CD4-positive, alpha-beta T cell treated with Interferon gamma for 1 hour (primary cell): ENCODE results near the gene SH2D3C.

Experiments used
- DNase-seq: peaks from one replicate; pipeline ENCODE4 v3.0.0-alpha.2; 2020

Gene SH2D3C

GRCh38 chr9:127783111-127784008 is 4.9 kb upstream of the SH2D3C start:
- peak; percentile 88 for DNase-seq

- no peak for DNase-seq
Measured at GRCh38 chr9:127781806-127782205, 3.3 kb upstream of the SH2D3C start.

DNA sequence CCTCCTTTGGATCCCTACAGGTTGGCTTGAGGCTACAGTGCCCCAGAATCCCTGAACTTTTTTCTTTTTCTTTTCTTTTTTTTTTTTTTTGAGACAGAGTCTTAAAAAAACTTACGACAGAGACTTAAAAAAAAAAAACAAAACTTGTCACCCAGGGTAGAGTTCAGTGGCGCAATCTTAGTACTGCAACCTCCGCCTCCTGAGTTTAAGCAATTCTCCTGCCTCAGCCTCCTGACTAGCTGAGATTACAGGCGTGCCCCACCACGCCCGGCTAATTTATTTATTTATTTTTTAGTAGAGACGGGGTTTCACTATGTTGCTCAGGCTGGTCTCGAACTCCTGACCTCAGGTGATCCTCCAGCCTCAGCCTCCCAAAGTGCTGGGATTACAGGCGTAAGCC is 2.4 kb upstream of the SH2D3C start:
- peak; percentile 59 for DNase-seq

DNA sequence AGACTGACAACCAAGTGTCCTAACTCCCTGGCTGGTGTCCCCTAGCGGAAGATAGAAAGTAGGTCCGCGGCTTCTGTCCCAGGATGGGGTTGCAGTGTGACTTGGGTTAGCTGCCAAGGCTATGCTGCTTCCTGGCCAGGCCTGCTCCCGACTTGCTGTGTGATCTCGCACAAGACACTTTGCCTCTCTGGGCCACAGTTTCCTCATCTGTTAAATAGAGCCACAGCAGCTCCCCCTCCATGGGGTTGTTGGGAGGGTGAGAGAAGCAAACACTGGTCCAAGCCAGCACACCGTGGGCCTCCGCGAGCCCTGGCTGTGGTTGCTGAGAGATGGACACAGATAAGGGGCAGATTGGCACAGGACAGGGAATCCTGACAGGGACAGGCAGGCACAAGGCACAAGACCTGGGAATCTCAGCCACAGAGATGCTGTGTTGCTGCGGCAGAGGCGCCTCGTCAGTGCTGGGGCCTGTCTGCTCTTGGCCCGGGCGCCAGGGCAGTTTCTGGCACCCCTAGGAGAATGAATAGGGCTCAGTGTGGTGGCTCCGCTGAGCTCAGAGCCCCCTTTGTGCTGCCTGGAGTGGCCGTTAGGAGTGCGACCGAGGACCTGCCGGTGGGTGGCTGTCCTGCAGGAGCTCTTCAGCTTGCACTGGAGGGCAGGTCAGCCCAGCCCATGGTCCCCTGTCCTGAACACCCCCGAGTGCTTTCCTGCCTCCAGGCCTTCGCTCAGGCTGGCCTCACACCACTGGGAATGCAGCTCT is 1.8 kb upstream of the SH2D3C start:
- DNase-seq: no peak

DNA sequence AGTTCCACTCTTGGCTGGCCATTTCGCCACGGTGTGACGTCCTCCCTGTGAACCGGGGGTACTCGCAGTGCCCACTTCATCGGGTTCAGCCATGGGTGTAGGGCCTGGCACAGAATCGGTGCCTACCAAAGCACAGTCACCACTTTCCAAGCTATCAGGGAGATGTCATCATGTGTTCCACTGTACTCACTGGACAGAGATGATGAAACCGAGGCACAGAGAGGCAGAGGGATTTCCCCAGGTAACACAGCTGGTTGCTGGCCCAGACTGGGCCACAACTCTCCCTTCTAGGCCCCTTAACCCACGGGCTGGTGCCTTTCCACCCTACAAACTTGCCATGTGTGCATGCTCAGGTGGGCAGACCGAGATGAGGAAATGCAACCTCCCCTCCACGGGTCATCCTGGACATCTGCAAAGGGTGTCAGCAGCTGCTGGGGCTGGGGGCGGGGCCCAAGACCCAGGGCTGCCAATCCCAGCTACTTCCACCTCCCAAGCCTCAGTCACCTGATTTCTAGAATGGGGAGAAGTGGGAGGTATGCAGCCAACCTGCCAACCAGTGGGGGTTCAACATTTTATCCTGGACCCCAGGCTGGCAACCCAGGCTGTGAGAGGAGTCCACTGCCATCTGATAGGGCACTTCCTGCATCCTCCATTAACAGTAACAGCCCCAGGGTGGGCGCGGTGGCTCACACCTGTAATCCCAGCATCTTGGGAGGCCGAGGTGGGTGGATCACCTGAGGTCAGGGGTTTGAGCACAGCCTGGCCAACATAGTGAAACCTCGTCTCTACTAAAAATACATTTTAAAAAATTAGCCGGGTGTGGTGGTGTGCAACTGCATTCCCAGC is 893 bp upstream of the SH2D3C start:
- DNase-seq: peak; percentile 72

DNA sequence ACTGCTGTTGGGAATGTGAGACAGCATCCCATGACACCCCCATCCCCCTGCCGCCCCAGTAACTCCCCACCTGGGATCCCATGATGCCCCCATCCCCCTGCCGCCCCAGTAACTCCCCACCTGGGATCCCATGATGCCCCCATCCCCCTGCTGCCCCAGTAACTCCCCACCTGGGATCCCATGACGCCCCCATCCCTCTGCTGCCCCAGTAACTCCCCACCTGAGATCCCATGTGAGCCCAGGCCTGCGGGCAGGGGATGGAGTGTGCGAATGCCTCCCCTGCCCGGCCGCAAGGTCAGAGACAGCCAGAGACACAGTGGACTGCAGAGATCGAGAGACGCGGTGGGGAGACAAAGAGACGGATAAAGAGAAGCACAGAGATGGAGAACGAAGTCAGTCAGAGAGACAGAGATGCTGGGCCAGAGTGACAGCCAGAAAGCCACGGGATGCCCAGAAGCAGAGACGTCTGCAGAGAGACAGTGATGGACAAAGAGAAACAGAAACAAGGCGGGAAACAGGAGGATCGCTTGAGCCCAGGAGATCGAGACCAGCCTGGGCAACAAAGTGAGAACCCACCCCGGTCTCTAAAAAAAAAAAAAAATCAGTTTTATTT is 992 bp downstream of the SH2D3C start:
- no peak for DNase-seq

- DNase-seq: no peak
Measured at GRCh38 chr9:127776924-127777289, 1.6 kb downstream of the SH2D3C start.

DNA sequence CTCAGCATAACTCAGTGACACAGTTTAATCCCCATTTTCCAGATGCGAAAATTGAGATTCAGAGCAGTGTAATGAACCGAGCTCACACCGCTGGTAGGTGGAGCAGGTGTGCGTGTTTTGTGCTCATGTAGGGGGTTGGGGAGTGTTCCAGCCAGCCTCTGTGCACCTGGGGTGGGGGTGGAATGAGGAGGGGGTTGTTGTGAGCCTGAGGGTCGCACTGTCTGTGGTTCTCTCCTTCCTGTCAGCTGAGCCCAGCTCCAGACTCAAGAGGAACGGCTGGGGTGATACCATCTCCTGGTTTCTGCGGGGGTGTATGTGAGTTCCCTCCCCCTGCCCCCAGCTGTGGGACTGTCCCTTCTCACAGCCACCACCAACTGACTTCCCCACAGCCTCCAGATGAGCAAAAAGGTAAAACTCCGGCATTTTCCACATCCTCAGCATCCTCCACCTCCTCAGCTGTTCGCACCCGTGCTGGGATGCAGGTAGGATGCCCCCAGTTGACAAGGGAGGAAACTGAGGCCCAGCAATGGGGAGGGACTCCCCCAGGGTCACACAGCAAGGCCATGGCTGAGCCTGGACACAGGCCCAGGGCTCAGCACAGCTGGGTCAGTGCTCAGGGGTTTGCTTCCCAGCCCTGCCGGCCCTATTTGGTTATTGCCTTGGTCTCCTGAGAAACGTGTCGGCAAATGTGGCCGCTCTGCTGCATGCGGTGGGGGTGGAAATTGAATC is 2.1 kb downstream of the SH2D3C start:
- DNase-seq: peak; percentile 84

- DNase-seq: no peak
Measured at GRCh38 chr9:127773981-127774380, 4.5 kb downstream of the SH2D3C start.

GRCh38 chr9:127773272-127773671 is 5.2 kb downstream of the SH2D3C start:
- DNase-seq: no peak

DNA sequence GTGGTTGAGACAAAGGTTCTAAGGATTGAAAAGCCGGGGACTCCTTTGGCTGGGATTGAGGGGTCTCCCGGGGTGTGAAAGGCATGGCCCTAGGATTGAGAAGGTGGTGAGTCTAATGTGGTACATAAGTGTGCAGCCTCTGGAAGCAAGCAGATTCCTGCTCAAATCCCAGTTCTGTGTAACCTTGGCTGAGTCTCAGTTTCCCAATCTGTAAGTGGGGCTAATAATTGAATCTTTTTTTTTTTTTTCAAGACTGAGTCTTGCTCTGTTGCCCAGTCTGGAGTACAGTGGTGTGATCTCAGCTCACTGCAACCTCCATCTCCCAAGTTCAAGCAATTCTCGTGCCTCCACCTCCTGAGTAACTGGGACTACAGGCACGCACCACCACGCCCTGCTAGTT is 5.9 kb downstream of the SH2D3C start:
- DNase-seq: no peak

DNA sequence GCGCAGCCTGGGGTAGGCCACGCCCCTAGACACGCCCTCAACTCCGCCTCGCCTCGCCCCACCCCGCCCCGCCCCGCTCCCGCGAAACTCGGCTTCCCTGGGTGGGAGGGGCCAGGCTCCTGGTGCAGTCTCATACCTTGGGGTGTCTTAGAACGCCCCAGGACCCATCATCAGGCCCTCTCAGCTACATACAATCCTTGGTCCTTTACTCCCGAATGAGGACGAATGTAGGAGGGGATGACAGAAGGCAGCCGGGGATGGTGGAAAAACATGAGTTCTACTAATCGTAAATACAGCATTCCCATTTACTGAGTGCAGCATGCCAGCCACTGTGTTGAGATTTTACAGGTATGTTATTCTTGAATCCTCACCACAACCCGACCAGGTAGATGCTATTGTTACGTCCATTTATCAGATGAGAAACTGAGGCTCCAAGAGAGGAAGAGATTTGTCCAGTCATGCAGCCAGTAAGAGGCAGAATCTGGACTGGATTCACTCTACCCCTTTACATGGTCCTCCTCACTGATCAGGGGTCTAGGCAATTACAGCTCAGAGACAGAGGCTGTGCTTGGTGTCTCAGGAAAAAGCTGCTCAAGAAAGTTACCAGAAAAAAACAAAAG is 6.8 kb downstream of the SH2D3C start:
- DNase-seq: no peak

- peak; percentile 97 for DNase-seq
Measured at GRCh38 chr9:127770905-127771569, 7.4 kb downstream of the SH2D3C start.

DNA sequence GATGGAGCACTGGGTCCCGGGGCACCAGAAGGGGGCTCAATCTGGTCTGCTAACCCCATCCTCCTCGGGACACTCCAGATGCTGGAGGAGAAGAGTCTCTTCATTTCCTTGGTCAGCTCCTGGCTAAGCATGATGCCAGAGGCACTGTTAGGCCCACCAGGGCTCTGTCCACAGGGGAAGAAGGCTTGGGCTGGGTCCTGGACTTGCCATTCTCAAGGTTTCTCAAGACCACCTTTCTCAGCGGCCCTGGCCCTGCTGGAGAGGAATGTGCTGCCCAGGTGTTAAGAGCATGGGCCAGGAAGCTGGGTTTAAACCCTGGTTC is 7.9 kb downstream of the SH2D3C start:
- no peak for DNase-seq

DNA sequence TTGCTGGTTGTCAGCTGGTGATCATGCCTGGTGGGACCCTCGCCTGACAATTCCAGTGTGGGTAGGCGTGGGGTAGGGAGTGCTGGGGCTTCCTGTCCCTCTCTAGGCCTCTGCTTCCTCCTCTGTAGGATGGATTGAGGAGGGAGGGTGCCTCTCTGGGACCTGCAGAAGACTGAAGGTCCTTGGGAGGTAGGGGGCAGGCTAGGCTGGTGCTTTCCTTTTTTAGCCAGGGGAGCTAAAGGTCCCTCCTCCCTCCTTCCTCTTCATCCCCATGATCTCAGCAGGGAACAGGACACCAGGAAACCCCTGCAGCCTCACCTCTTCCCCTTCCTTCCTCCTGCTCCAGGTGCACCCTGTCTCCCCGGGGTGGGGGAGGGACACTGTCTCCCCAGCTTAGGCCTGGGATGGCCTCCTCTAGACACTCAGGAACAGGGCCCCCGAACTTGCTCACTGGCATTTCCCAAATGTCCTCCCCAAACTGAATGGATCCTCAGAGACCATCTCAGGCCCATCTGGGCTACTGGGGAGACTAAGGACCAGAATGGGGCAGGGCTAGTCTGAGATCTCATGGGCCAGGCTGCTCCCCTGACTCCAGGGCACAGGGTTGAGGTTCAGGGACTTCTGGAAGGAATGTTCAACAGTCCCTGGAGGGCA is 8.4 kb downstream of the SH2D3C start:
- no peak for DNase-seq

DNA sequence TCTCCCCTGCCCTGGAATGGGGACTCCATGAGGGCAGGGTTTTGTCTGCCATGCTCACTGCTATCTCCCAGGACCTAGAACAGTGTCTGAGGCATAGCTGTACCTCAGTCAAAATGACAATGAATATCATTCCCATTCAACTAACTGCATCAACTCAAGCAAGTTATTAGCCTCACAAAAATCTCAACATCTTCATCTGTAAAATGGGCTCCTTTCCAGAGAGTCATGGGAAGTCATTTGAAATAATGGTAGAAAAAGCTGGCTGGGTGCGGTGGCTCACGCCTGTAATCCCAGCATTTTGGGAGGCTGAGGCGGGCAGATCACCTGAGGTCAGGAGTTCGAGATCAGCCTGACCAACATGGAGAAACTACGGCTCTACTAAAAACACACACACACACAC is 9.4 kb downstream of the SH2D3C start:
- no peak for DNase-seq

GRCh38 chr9:127768698-127769097 is 9.8 kb downstream of the SH2D3C start:
- DNase-seq: no peak

DNA sequence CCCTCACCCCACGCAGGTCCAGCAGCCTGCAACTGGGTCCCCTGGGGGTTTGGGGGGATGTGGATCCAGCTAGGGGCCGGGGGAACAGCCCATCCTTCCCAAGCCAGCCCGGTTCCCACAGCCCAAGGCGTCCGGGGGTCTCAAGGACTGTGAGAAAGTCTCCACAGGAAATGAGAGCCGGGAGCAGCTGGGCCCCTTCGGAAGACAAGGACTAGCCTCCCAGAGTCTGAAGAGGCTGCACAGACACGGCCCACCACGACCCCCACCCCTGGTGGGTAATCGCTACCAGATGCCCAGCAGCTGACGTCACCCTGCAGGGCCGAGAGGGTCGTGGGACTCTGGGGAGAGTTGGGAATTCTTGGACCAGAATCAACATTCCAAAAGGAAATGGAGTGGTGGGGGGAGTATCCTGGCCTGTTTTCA is 10.5 kb downstream of the SH2D3C start:
- DNase-seq: no peak

- DNase-seq: no peak
Measured at GRCh38 chr9:127767410-127767809, 11.1 kb downstream of the SH2D3C start.

- DNase-seq: no peak
Measured at GRCh38 chr9:127765418-127765817, 13.0 kb downstream of the SH2D3C start.

- peak; percentile 43 for DNase-seq
Measured at GRCh38 chr9:127763918-127764384, 14.5 kb downstream of the SH2D3C start.
